Cerebellar cortex (tissue), 1 donor: Measurements from ENCODE around the gene DCAF11.

Source experiments
- DNase-seq: peaks from one replicate; pipeline ENCODE4 v3.0.0-alpha.2; 2015; ENCODE audit warnings: low spot score

DCAF11 gene

GRCh38 chr14:24160850-24161804 is 46.5 kb downstream of the DCAF11 start, which contains the start of gene IRF9:
Gene IRF9, plus strand, starts transcription at chr14:24161265. Its CDS starts 880 bp downstream, at chr14:24162145.
- DNase-seq, result peak; percentile 92

- DNase-seq, result no peak
Observed at GRCh38 chr14:24162093-24162492, 47.5 kb downstream of the DCAF11 start.

GRCh38 chr14:24164518-24164991 is 50.0 kb downstream of the DCAF11 start:
- DNase-seq, result no peak

GRCh38 chr14:24165785-24166184 is 51.2 kb downstream of the DCAF11 start:
- no peak for DNase-seq

- no peak for DNase-seq
Observed at GRCh38 chr14:24167469-24168114, 53.0 kb downstream of the DCAF11 start.

- peak; percentile 96 for DNase-seq
Observed at GRCh38 chr14:24171422-24172260, 57.1 kb downstream of the DCAF11 start, which contains the start of gene REC8. Gene REC8, plus strand, starts transcription at chr14:24172080. Its CDS starts 473 bp downstream, at chr14:24172553.

GRCh38 chr14:24172261-24172860 is 57.8 kb downstream of the DCAF11 start:
- peak; percentile 32 for DNase-seq

DNA sequence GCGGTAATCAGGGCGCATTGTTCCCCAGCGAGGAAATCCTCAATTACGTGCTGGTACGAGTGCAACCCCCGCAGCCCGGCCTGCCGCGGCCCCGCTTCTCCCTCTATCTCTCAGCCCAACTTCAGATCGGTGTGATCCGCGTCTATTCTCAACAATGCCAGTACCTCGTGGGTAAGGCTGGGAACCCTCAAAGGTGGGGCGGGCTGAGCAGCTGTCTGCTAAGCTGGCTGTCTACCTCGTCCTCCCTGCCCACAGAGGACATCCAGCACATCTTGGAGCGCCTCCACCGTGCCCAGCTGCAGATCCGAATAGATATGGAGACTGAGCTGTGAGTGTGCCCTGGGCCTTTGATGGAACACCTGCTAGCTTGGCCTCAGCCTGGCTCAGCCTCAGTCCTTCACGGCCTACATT is 58.3 kb downstream of the DCAF11 start:
- peak; percentile 25 for DNase-seq
